HCT116 (cell line): Measurements from ENCODE around the gene TMEM165. TPM values are rescaled to one million over a fixed set of nuclear protein-coding genes. Genes with fewer than 3 reads are reported as not detected.

ENCODE experiments used
- ATAC-seq: fragments of 200-7000 bp; cut with Tn5 transposase; 2 replicates; pipeline ENCODE4 v1.9.1; 2020; ENCODE audit warnings: mild to moderate bottlenecking, moderate library complexity
- BruUV-seq: library from RNA; stranded (reverse); fragments of 400-500 nt; replicated peaks from 2 replicates; lab custom pipeline; 2021; lab: Mats Ljungman, UMichigan
- CTCF ChIA-PET: fragments of 300-600 bp; sonication (Branson Sonifier 250); formaldehyde crosslinking; loops from one replicate; lab custom pipeline; 2021; ENCODE audit warnings: antibody characterized with exemption; lab: Charles Lee
- POLR2A ChIA-PET: fragments of 300-600, 350-600 bp; sonication (Branson Sonifier 250); formaldehyde crosslinking; loops from one replicate; lab custom pipeline; 2021; ENCODE audit warnings: antibody characterized with exemption; lab: Charles Lee
- RAD21 ChIA-PET, 2 experiments: fragments of 300-600 bp; sonication (Branson Sonifier 250); formaldehyde crosslinking; loops; one replicate each; lab custom pipeline; 2023; ENCODE audit warnings: low total read pairs in 2 of 2; ENCODE audit not compliant: uncharacterized antibody in 2 of 2, unreplicated experiment in 2 of 2, low non-redundant PET in 1 of 2; lab: Charles Lee
- DNase-seq: peaks from one replicate; pipeline ENCODE4 v3.0.0-alpha.2; 2010; ENCODE audit warnings: low read depth, low spot score
- H2AFZ ChIP-seq: fragments of 200-600 bp; shearing (Covaris generic), sonication (generic); 2 replicates; pipeline ENCODE4 v1.6.1; 2017; ENCODE audit warnings: low read depth, mixed run types, mixed read lengths, antibody characterized with exemption, low read length; ENCODE audit not compliant: poor library complexity, severe bottlenecking
- H3K27ac ChIP-seq: 2 replicates; pipeline ENCODE4 v1.5.1; 2012; ENCODE audit warnings: low read depth, low read length
- H3K27me3 ChIP-seq: fragments of 200-600 bp; sonication (generic); 2 replicates; pipeline ENCODE4 v1.6.1; 2016; ENCODE audit warnings: mixed run types, low read length, mixed read lengths; ENCODE audit not compliant: insufficient read depth
- H3K36me3 ChIP-seq, 2 experiments: fragments of 200-500 bp in 1 of 2; fragments of 200-600 bp in 1 of 2; sonication (Bioruptor generic) in 1 of 2; sonication (generic) in 1 of 2; 2 replicates each; pipeline versions ENCODE4 v1.5.1 to v1.6.1; 2014 to 2016; ENCODE audit warnings: low read length in 2 of 2, inconsistent platforms in 1 of 2, mixed read lengths in 1 of 2, mixed run types in 1 of 2; ENCODE audit not compliant: insufficient read depth in 2 of 2, control insufficient read depth in 1 of 2
- H3K4me1 ChIP-seq, 2 experiments: fragments of 200-600 bp in 1 of 2; sonication (generic) in 1 of 2; 2 replicates each; pipeline versions ENCODE4 v1.5.1 to v1.6.1; 2012 to 2017; ENCODE audit warnings: low read length in 2 of 2, inconsistent platforms in 1 of 2, mild to moderate bottlenecking in 1 of 2, mixed read lengths in 1 of 2, mixed run types in 1 of 2, moderate library complexity in 1 of 2; ENCODE audit not compliant: insufficient read depth in 2 of 2, control insufficient read depth in 1 of 2
- H3K4me2 ChIP-seq: fragments of 200-600 bp; sonication (generic); 2 replicates; pipeline ENCODE4 v1.6.1; 2017; ENCODE audit warnings: mixed run types, low read length, mixed read lengths
- H3K4me3 ChIP-seq, 2 experiments: fragments of 200-600 bp in 1 of 2; sonication (generic) in 1 of 2; replicated peaks in 1 of 2; 2 replicates each; pipeline ENCODE4 v1.5.1; 2011 to 2016; ENCODE audit warnings: low read length in 2 of 2, control low read depth in 1 of 2, low read depth in 1 of 2, mild to moderate bottlenecking in 1 of 2, mixed read lengths in 1 of 2, mixed run types in 1 of 2
- H3K79me2 ChIP-seq: fragments of 200-600 bp; sonication (generic); 2 replicates; pipeline ENCODE4 v1.6.1; 2017; ENCODE audit warnings: mild to moderate bottlenecking, mixed run types, low read length, moderate library complexity, mixed read lengths; ENCODE audit not compliant: insufficient read depth
- H3K9ac ChIP-seq: fragments of 200-600 bp; sonication (generic); 2 replicates; pipeline ENCODE4 v1.6.1; 2016; ENCODE audit warnings: low read length, mixed read lengths
- H3K9me2 ChIP-seq: fragments of 200-600 bp; sonication (generic), shearing (Covaris generic); 2 replicates; pipeline ENCODE4 v1.6.1; 2017; ENCODE audit warnings: mixed run types, mild to moderate bottlenecking, moderate library complexity; ENCODE audit not compliant: insufficient read depth
- H3K9me3 ChIP-seq, 2 experiments: fragments of 200-500 bp in 1 of 2; fragments of 200-600 bp in 1 of 2; sonication (Bioruptor generic) in 1 of 2; sonication (generic) in 1 of 2; 2 replicates each; pipeline ENCODE4 v1.6.1; 2014 to 2017; ENCODE audit warnings: low read length in 2 of 2, mixed read lengths in 2 of 2, inconsistent platforms in 1 of 2, low read depth in 1 of 2, mild to moderate bottlenecking in 1 of 2, mixed run types in 1 of 2, moderate library complexity in 1 of 2; ENCODE audit not compliant: control insufficient read depth in 1 of 2, insufficient read depth in 1 of 2
- H4K20me1 ChIP-seq: fragments of 200-600 bp; sonication (generic), shearing (Covaris generic); 2 replicates; pipeline ENCODE4 v1.6.1; 2017; ENCODE audit warnings: mixed run types, mild to moderate bottlenecking, moderate library complexity; ENCODE audit not compliant: insufficient read depth
- CBX3 ChIP-seq: IDR thresholded peaks from 2 replicates; pipeline ENCODE4 v1.6.1; 2012; ENCODE audit warnings: low read depth
- CEBPB ChIP-seq: IDR thresholded peaks from 2 replicates; pipeline ENCODE4 v1.6.1; 2012; ENCODE audit warnings: low read depth
- CTCF ChIP-seq, 3 experiments: fragments of 200-600 bp in 1 of 3; sonication (generic) in 1 of 3; IDR thresholded peaks in 2 of 3; conservative IDR thresholded peaks in 1 of 3; 2 replicates each; pipeline ENCODE4 v1.5.1; 2012 to 2017; ENCODE audit warnings: low read depth in 2 of 3, low read length in 2 of 3, antibody characterized with exemption in 1 of 3, borderline replicate concordance in 1 of 3, control low read depth in 1 of 3, mild to moderate bottlenecking in 1 of 3, mixed read lengths in 1 of 3, mixed run types in 1 of 3, moderate library complexity in 1 of 3; ENCODE audit not compliant: insufficient read depth in 1 of 3
- ELF1 ChIP-seq: IDR thresholded peaks from 2 replicates; pipeline ENCODE4 v1.6.1; 2012; ENCODE audit warnings: low read depth, borderline replicate concordance
- EZH2 ChIP-seq: fragments of 200-600 bp; sonication (generic); IDR thresholded peaks from 2 replicates; pipeline ENCODE4 v1.6.1; 2017; ENCODE audit warnings: antibody characterized with exemption, mixed run types
- JUND ChIP-seq: IDR thresholded peaks from 2 replicates; pipeline ENCODE4 v1.6.1; 2012
- RAD21 ChIP-seq: IDR thresholded peaks from 2 replicates; pipeline ENCODE4 v1.6.1; 2012; ENCODE audit warnings: low read depth, mild to moderate bottlenecking
- SIN3A ChIP-seq: IDR thresholded peaks from 2 replicates; pipeline ENCODE4 v1.6.1; 2012; ENCODE audit warnings: low read depth
- SRF ChIP-seq: IDR thresholded peaks from 2 replicates; pipeline ENCODE4 v1.6.1; 2012; ENCODE audit warnings: low read depth
- TCF7L2 ChIP-seq: IDR thresholded peaks from 2 replicates; pipeline ENCODE4 v1.7.0; 2011; ENCODE audit warnings: borderline replicate concordance, inconsistent platforms; ENCODE audit not compliant: insufficient read depth, insufficient read length; ENCODE audit errors: extremely low read depth
- YY1 ChIP-seq: IDR thresholded peaks from 2 replicates; pipeline ENCODE4 v1.6.1; 2011; ENCODE audit warnings: low read length, low read depth, moderate library complexity, mild to moderate bottlenecking; ENCODE audit not compliant: insufficient replicate concordance; ENCODE audit errors: extremely low read depth
- ZFX ChIP-seq: fragments of 450-650 bp; IDR thresholded peaks from 2 replicates; pipeline ENCODE4 v1.6.1; 2017
- ZNF274 ChIP-seq: fragments of 200-500 bp; sonication (Bioruptor generic); IDR thresholded peaks from 2 replicates; pipeline ENCODE4 v1.6.1; 2014; ENCODE audit warnings: mild to moderate bottlenecking, low read depth, low read length, inconsistent platforms
- intact Hi-C: fragments of 100-400 bp; cut with micrococcal nuclease; formaldehyde crosslinking; loops from 2 replicates; pipeline ENCODE4 v1.10.0; 2022
- total RNA-seq: library from RNA; stranded (reverse); gene quantifications from one replicate; pipeline ENCODE4 v1.2.1, GENCODE V29; 2021; ENCODE audit not compliant: unreplicated experiment
- TF ChIP-seq, protein P1 (sequence below): IDR thresholded peaks from 2 replicates; pipeline ENCODE4 v1.6.1; 2012

Gene TMEM165
- total RNA-seq, 1 experiment from 2014 or later = 60.7 TPM

DNA sequence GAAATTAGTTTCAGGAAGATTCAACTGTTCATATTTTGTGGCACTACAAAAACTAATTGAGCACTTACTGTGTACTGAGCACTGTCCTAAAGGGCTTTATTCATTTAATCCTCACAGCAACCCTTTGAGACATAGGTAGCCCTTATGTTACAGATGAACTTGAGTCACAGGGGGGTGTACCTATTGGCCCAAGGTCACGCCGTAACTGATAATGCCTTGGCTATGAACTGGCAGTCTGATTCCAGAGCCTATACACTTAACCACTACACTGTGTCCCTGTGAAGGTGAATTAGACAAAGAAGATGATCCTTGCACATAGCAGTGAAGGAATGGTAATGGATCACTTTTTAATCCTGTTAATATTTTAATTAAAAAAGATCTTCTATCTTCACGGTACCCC lies 12.0 kb downstream of the TMEM165 start:
- ChIA-PET POLR2A (no interaction called here), RAD21 (no interaction called here), CTCF (no interaction called here)
- no TSS peak for BruUV-seq
- Histone ChIP-seq H3K79me2 (peaks cover 99% of the 10 kb centered on the region), H3K36me3 (peaks cover 24 to 28% of the 10 kb centered on the region in 2 experiments; a peak in 3 of 4 replicates), H3K27ac (no peak overlapping the region), H2AFZ (no peak overlapping the region), H3K4me2 (no peak overlapping the region), H4K20me1 (peaks cover 17% of the 10 kb centered on the region; the same call in 1 of the 2 replicates), H3K9me3 (no peaks in the 10 kb centered on the region), H3K27me3 (no peaks in the 10 kb centered on the region), H3K4me3 (no peak overlapping the region), H3K9ac (no peak overlapping the region), H3K9me2 (no peaks in the 10 kb centered on the region), H3K4me1 (no peaks in the 10 kb centered on the region)
- no peak for DNase-seq
- no peak for TF ChIP-seq CTCF (IDR thresholded peaks at IDR 0.05 in 2 of 3, conservative IDR thresholded peaks at IDR 0.05 in 1 of 3; ENCODE audit: borderline replicate concordance in 1 of 3, insufficient read depth in 1 of 3, low read depth in 2 of 3, low read length in 2 of 3)
- no peak for TF ChIP-seq ZFX
- TF ChIP-seq SIN3A = no peak
- no peak for TF ChIP-seq ELF1
- TF ChIP-seq SRF = no peak
- no peak for ATAC-seq
- intact Hi-C loops = no loop called here

DNA sequence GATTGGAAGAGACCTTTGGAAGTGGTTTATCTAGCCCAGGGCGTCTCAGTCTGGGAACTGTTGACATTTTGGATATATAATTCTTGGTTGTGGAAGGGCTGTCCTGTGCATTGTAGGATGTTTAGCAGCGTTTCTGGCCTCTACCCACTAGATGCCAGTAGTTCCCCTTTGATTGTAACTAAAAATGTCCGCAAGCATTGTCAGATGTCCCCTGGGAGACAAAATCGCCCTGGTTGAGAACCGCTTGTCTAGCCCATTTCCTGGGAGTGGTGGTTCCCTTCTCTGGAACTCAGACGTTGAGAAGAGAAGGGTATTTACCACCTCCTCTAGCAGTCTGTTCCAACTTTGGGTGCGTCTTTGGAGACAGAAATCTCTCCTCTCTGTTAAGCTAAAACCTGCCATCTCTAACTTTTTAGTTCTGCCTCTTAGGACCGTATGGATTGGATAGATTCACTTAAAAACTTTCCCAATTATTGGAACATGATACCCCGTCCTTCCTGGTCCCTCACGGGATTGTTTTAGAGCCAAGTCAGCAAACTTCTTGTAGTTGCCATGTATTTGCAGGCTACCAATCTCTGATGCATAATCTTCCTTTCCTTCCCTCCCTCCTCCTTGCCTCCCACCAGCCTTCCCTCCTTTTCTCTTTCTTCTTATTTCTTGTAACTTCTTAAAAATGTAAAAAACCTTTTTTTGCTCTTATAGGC lies 13.9 kb downstream of the TMEM165 start:
- POLR2A ChIA-PET = no interaction called here
- H3K4me2 ChIP-seq = no peak overlapping the region
- peaks cover 15 to 23% of the 10 kb centered on the region in 2 experiments; a peak in 2 of 4 replicates for H3K36me3 ChIP-seq
- no peaks in the 10 kb centered on the region for H3K9me3 ChIP-seq
- no peak overlapping the region for H3K27ac ChIP-seq
- peaks cover 100% of the 10 kb centered on the region for H3K79me2 ChIP-seq
- intact Hi-C loops = no loop called here
- no peak overlapping the region for H3K9ac ChIP-seq
- H3K4me3 ChIP-seq = no peak overlapping the region
- no peaks in the 10 kb centered on the region for H3K9me2 ChIP-seq
- no peak overlapping the region for H2AFZ ChIP-seq
- H3K4me1 ChIP-seq = no peaks in the 10 kb centered on the region
- DNase-seq = no peak
- RAD21 ChIA-PET = interaction anchor here in 1 of 2 experiments (0.8 kb wide), 1 partner anchor 145 kb away, joined by 3 read pairs; no protein-coding TSS in a partner anchor
- no TSS peak for BruUV-seq
- TF ChIP-seq EZH2 = no peak
- TF ChIP-seq YY1 = no peak
- TF ChIP-seq, protein P1, sequence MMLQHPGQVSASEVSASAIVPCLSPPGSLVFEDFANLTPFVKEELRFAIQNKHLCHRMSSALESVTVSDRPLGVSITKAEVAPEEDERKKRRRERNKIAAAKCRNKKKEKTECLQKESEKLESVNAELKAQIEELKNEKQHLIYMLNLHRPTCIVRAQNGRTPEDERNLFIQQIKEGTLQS = no peak
- TF ChIP-seq RAD21 = peak; percentile 39
- no peak for TF ChIP-seq JUND
- no peak for TF ChIP-seq TCF7L2
- TF ChIP-seq SRF = no peak
- no peak for TF ChIP-seq CBX3
- TF ChIP-seq CEBPB = no peak
- peak; percentile 13 to 44 (median 31); a peak in 4 of 6 replicates for TF ChIP-seq CTCF (IDR thresholded peaks at IDR 0.05 in 2 of 3, conservative IDR thresholded peaks at IDR 0.05 in 1 of 3; ENCODE audit: borderline replicate concordance in 1 of 3, insufficient read depth in 1 of 3, low read depth in 2 of 3, low read length in 2 of 3)
- TF ChIP-seq ZNF274 = no peak
- no peak for TF ChIP-seq SIN3A
- no peaks in the 10 kb centered on the region for H3K27me3 ChIP-seq
- CTCF ChIA-PET = no interaction called here
- ATAC-seq = peak; percentile 65
- peaks cover 17% of the 10 kb centered on the region; the same call in 1 of the 2 replicates for H4K20me1 ChIP-seq
